MM.1S (cell line): ENCODE measurements around the gene ARID2.

ENCODE experiments used
- EZH2 ChIP-seq: fragments of 300-600 bp; sonication (generic); optimal IDR thresholded peaks from 2 replicates; pipeline ENCODE3; 2017; ENCODE audit warnings: low read depth, mild to moderate bottlenecking, antibody characterized with exemption, low read length, mixed read lengths
- TF ChIP-seq, protein P1 (sequence below): fragments of 300-600 bp; sonication (generic); IDR thresholded peaks from 2 replicates; pipeline ENCODE4 v1.5.1; 2016; ENCODE audit warnings: antibody characterized with exemption, low read length, mixed read lengths

- TF ChIP-seq, protein P1, sequence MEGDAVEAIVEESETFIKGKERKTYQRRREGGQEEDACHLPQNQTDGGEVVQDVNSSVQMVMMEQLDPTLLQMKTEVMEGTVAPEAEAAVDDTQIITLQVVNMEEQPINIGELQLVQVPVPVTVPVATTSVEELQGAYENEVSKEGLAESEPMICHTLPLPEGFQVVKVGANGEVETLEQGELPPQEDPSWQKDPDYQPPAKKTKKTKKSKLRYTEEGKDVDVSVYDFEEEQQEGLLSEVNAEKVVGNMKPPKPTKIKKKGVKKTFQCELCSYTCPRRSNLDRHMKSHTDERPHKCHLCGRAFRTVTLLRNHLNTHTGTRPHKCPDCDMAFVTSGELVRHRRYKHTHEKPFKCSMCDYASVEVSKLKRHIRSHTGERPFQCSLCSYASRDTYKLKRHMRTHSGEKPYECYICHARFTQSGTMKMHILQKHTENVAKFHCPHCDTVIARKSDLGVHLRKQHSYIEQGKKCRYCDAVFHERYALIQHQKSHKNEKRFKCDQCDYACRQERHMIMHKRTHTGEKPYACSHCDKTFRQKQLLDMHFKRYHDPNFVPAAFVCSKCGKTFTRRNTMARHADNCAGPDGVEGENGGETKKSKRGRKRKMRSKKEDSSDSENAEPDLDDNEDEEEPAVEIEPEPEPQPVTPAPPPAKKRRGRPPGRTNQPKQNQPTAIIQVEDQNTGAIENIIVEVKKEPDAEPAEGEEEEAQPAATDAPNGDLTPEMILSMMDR: no peak
- TF ChIP-seq EZH2: no peak
Measured at GRCh38 chr12:45934956-45935355, 205.4 kb downstream of the ARID2 start.
